AG09309 (cell line): Measurements from ENCODE around the gene VSTM2B.

ENCODE experiments used
- DNase-seq: peaks from one replicate; pipeline ENCODE4 v3.0.0-alpha.2; 2010; ENCODE audit warnings: low read depth
- H3K4me3 ChIP-seq: 2 replicates; pipeline ENCODE4 v1.5.1; 2011; ENCODE audit warnings: mild to moderate bottlenecking, low read depth, low read length, moderate library complexity; ENCODE audit not compliant: control insufficient read depth
- TF ChIP-seq, protein P1 (sequence below): IDR thresholded peaks from 2 replicates; pipeline ENCODE4 v1.5.1; 2011; ENCODE audit warnings: mild to moderate bottlenecking, low read depth, low read length, inconsistent platforms; ENCODE audit not compliant: insufficient read depth, control insufficient read depth; ENCODE audit errors: missing control alignments

The VSTM2B gene

DNA sequence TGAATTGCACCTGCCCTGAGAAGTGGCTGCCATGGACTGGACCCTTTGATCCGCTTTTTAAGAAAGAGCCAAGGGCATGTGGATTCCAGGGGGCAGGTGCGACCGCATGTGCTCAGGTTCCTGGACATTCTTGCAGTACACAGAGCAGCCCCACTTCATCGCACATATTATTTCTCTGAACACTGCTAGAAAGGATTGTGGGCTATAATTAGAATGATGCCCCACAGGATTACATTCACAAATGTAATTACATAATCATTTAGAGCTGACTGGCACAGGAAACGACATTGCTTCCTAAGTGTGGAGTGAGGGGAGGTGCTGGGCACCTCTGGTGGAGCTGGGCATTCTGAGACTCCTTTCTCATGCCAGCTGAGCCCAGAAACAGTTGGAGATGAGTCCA is 37.5 kb upstream of the VSTM2B start:
- no peak overlapping the region for H3K4me3 ChIP-seq
- TF ChIP-seq, protein P1, sequence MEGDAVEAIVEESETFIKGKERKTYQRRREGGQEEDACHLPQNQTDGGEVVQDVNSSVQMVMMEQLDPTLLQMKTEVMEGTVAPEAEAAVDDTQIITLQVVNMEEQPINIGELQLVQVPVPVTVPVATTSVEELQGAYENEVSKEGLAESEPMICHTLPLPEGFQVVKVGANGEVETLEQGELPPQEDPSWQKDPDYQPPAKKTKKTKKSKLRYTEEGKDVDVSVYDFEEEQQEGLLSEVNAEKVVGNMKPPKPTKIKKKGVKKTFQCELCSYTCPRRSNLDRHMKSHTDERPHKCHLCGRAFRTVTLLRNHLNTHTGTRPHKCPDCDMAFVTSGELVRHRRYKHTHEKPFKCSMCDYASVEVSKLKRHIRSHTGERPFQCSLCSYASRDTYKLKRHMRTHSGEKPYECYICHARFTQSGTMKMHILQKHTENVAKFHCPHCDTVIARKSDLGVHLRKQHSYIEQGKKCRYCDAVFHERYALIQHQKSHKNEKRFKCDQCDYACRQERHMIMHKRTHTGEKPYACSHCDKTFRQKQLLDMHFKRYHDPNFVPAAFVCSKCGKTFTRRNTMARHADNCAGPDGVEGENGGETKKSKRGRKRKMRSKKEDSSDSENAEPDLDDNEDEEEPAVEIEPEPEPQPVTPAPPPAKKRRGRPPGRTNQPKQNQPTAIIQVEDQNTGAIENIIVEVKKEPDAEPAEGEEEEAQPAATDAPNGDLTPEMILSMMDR = no peak
- DNase-seq = no peak

DNA sequence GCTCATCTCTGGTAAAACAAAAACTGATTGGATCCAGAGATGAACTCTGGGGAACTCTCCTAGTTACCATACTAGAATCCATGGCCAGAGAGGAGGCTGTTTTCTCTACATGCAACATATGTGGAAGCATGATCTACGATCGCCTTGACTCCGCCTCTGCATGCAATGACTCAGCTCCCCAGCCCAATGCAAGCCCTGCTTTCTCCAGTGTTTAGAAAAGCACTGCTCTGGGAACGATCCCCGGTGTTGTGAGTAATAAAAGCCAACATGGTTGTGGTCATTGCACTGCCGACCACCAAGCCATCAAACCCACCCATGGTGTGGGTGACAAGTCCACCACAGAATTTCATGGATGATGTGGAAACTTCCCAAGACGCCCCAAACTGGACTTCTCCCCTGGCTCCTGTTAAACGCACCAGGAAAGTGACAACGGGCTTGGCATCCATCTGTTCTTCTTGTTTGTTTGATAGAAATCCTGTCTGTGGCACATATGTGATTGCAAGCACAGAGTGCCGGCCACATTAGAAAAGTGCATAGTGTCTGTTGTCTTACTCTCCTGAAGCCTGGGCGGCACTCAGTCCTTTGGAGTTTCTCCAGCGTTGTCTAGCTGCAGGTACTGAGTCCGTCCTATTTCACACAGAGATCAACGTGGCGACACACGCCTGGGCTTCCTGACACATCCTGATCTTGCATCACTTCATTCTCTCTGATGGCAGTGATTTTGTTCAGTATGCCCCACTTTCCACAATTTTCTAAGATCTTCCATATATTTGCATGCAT is 36.4 kb upstream of the VSTM2B start:
- no peak overlapping the region for H3K4me3 ChIP-seq
- DNase-seq = no peak
- TF ChIP-seq, protein P1 = no peak

DNA sequence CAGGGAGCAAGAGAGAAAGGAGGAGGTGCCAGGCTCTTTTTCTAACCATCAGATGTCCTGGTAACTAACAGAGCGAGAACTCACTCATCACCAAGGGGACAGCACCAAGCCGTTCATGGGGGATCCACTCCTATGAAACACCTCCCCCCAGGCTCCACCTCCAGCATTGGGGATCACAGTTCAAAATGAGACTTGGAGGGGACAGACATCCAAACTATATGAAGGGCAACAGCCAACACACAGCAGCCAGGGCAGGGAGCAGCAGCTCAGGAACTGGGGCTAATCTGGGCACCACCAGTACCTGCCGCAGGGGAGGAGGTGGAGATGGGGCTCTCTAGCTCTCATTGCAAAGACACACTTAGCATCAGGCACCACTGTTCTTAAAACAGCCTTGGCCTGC is 34.3 kb upstream of the VSTM2B start:
- DNase-seq = no peak
- H3K4me3 ChIP-seq = no peak overlapping the region
- TF ChIP-seq, protein P1 = no peak

DNA sequence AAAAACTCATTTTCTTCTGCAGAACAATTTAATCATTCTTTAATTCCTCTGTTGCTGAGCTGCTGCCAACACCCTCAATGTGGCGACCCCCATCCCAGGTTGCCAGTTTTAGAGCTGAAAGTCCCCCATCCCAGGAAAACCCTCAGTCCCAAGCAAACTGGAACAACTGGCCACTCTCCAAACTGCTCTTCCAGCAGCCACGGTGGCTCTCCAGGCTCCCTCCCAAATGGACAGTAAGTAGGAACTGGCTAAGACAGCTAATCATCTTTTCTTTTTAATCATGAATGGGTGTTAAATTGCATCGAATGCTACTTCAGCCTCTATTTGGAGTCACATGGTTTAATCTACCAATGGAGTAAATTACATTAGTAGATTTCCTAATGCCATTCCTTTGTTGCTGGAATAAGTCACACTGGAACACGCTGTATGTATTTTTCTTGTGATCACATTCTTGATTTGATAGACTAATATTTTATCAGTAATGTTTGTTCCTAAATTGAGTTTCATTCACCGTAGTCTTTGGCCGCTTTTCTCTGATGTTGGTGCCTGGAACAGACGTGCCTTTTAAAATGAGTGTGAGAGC is 33.7 kb upstream of the VSTM2B start:
- TF ChIP-seq, protein P1 = no peak
- no peak overlapping the region for H3K4me3 ChIP-seq
- no peak for DNase-seq

DNA sequence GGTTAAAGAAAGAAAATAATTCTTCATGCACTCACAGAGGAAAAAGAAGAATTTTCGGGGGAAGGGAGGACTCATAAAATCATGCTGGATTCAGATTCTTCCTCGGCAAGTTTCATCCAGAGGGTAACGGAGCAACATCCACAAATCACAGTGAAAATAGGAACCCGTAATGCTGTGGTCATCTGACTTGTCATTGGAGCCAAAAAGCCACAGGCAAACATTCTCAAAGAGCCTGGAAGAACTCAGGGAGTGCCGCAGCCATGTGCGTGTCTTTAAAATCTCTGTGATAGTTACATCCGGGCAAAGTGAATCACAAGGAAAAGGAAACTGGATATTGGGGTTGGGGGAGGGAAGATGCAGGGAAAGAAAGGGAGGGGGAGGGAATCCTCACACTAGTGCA is 33.0 kb upstream of the VSTM2B start:
- DNase-seq = no peak
- H3K4me3 ChIP-seq = no peak overlapping the region
- TF ChIP-seq, protein P1 = no peak

DNA sequence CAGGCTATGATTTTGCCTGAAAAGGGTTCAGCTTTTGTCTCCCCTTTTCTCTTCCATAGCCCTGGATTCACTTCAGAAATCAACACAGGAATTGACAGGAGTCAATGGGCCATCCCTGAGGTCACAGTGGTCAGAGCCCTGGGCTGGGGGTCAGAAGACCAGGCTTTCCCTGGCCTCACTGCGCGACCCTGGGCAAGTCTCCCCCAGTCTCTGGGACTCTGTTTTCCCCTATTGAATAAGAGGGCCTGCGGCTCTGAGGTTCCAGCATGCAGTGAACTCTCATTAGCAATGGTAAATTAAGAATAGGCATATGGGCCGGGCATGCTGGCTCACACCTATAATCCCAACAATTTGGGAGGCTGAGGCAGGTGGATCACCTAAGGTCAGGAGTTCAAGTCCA is 30.7 kb upstream of the VSTM2B start:
- no peak overlapping the region for H3K4me3 ChIP-seq
- TF ChIP-seq, protein P1 = no peak
- DNase-seq = no peak

DNA sequence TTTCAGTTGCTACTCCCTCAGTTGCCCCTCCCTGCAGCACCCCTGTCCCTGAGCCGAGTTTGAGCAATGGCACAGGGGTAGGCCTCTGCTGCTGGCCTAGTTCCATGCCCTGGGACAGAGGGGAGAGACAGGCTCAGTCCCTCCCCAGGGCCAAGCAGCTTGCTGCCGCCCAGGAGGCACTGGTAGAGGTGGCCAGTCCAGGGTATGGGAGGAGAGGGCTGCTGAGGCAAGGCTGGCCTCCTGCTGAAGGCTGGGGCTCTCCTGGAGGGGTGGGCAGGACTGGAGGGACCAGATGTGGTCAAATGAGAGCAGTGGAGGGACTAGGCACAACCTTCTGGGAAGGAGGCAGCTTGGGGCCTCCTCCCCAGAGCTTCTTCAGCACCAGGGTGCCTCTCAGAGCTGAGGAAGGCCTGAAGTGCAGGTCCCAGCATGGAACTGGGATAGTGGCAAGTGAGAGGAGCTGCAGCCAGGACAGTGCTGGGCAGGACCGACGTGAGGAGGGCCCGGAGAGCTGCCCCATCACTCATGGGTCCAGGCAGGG is 29.8 kb upstream of the VSTM2B start:
- TF ChIP-seq, protein P1 = no peak
- H3K4me3 ChIP-seq = no peak overlapping the region
- no peak for DNase-seq
